ENCODE measurements around the gene MON2. TPM values are rescaled to one million over a fixed set of nuclear protein-coding genes. Genes with fewer than 3 reads are reported as not detected.

MON2 gene
- total and polyA plus RNA-seq, 2 of the 13 experiments (the other 11 are each of a cell fraction or from before 2014, with no cell fraction given) = 10.5 to 24.8 TPM

DNA sequence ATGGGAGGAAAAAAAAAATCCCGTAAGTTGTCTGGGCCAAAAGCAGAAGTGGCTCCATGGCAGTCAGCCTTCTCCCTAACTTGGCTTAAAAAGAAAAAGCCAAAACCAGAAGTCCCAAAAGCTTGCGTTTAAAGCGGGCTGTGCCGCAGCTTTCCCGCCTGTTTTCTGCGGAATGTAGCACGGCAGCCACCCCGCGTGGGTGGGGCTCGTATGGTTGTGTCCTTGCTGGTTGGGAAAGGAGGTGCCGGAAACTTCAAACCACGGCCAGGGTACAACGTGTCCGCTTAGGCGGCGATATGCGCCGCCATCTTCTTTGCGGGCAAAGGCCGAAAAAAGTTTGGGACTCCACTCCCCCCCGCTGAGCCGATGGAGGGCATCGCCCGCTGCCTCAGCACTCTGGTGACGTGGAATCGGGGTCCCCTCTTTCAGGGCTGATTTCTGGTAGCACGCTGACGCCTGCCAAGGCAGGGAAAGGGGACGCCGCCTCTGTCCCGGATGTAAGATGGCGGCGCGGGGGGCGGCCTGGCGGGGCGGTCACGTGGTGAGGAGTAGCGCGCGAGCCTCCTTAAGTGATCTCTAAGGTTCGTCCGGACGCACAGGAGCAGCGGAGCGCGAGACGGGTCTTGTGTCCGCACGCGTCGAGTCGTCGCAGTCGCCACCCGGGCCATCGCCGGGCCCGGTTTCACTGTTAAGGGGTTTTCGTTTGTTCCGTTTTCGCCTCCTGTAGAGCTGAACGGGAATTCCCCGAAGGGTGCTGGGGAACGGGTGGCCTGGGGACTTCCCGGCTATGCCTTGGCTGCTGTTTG is 135.8 kb downstream of the MON2 start (continued):
- peak; percentile 67; the same call in 1 of the 2 replicates for TF ChIP-seq ZNF280B (CRISPR knock-in tag; IDR thresholded peaks at IDR 0.05; ENCODE audit: borderline replicate concordance)
- peak; percentile 82 for TF ChIP-seq ZMAT3 (CRISPR knock-in tag; conservative IDR thresholded peaks at IDR 0.05)
- 0 out of 2 replicates have a peak, but pooled peaks have one; percentile 19 for TF ChIP-seq ZSCAN31 (CRISPR knock-in tag; IDR thresholded peaks at IDR 0.05; ENCODE audit: low read depth)
- no peak for TF ChIP-seq FOXM1 (CRISPR knock-in tag; IDR thresholded peaks at IDR 0.05)
- no peak for TF ChIP-seq ZNF572 (CRISPR knock-in tag; IDR thresholded peaks at IDR 0.05)
- TF ChIP-seq ZSCAN20 (CRISPR knock-in tag; IDR thresholded peaks at IDR 0.05; ENCODE audit: borderline replicate concordance) = peak; percentile 47
- peak; percentile 95 for TF ChIP-seq MYC (CRISPR knock-in tag; IDR thresholded peaks at IDR 0.05; ENCODE audit: borderline replicate concordance)
- TF ChIP-seq, protein P1, sequence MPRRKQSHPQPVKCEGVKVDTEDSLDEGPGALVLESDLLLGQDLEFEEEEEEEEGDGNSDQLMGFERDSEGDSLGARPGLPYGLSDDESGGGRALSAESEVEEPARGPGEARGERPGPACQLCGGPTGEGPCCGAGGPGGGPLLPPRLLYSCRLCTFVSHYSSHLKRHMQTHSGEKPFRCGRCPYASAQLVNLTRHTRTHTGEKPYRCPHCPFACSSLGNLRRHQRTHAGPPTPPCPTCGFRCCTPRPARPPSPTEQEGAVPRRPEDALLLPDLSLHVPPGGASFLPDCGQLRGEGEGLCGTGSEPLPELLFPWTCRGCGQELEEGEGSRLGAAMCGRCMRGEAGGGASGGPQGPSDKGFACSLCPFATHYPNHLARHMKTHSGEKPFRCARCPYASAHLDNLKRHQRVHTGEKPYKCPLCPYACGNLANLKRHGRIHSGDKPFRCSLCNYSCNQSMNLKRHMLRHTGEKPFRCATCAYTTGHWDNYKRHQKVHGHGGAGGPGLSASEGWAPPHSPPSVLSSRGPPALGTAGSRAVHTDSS (CRISPR knock-in tag; conservative IDR thresholded peaks at IDR 0.05) = no peak
- TF ChIP-seq FUBP1 (CRISPR knock-in tag; IDR thresholded peaks at IDR 0.05; ENCODE audit: borderline replicate concordance) = no peak
- peak; percentile 74; the same call in 1 of the 2 replicates for TF ChIP-seq ZNF749 (CRISPR knock-in tag; IDR thresholded peaks at IDR 0.05; ENCODE audit: borderline replicate concordance)
- no peak for TF ChIP-seq ZFP62 (CRISPR knock-in tag; IDR thresholded peaks at IDR 0.05)
- TF ChIP-seq ZNF274 (CRISPR knock-in tag; IDR thresholded peaks at IDR 0.05) = peak; percentile 40; the same call in 1 of the 2 replicates
- TF ChIP-seq ZFP36L1 (CRISPR knock-in tag; IDR thresholded peaks at IDR 0.05) = peak; percentile 89
- TF ChIP-seq, protein P2, sequence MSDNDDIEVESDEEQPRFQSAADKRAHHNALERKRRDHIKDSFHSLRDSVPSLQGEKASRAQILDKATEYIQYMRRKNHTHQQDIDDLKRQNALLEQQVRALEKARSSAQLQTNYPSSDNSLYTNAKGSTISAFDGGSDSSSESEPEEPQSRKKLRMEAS (IDR thresholded peaks at IDR 0.05) = peak; percentile 93
- 0 out of 2 replicates have a peak, but pooled peaks have one; percentile 30 for TF ChIP-seq ZBTB14 (CRISPR knock-in tag; IDR thresholded peaks at IDR 0.05)
- peak; percentile 64; the same call in 1 of the 2 replicates for TF ChIP-seq REXO4 (CRISPR knock-in tag; IDR thresholded peaks at IDR 0.05; ENCODE audit: borderline replicate concordance)
- no peak for TF ChIP-seq NR3C1 (CRISPR knock-in tag; IDR thresholded peaks at IDR 0.05)
- TF ChIP-seq TCF7 (IDR thresholded peaks at IDR 0.05; ENCODE audit: low read depth) = no peak
- TF ChIP-seq ZNF234 (CRISPR knock-in tag; conservative IDR thresholded peaks at IDR 0.05) = no peak; the same call in 1 of the 2 replicates
- no peak for TF ChIP-seq ZBTB8A (CRISPR knock-in tag; IDR thresholded peaks at IDR 0.05; ENCODE audit: borderline replicate concordance, low read depth)
- TF ChIP-seq ELF4 (CRISPR knock-in tag; IDR thresholded peaks at IDR 0.05; ENCODE audit: borderline replicate concordance) = peak; percentile 50
- TF ChIP-seq TOE1 (CRISPR knock-in tag; IDR thresholded peaks at IDR 0.05) = no peak
- no peak for TF ChIP-seq NR2C2 (CRISPR knock-in tag; IDR thresholded peaks at IDR 0.05; ENCODE audit: borderline replicate concordance)
